DLD1 (cell line): ENCODE data around the gene SLC29A3.

Experiments used
- in situ Hi-C: cut with HindIII; loops from 2 replicates; pipeline ENCODE4 v1.10.0; 2017; ENCODE audit warnings: low sequenced_read_pairs

SLC29A3 gene

GRCh38 chr10:71404503-71405295, 85.6 kb downstream of the SLC29A3 start:
- in situ Hi-C loops = no loop called here

GRCh38 chr10:71406878-71407277, 87.8 kb downstream of the SLC29A3 start:
- in situ Hi-C loops = no loop called here

GRCh38 chr10:71408436-71409225, 89.6 kb downstream of the SLC29A3 start:
- in situ Hi-C loops = no loop called here

GRCh38 chr10:71409516-71410104, 90.6 kb downstream of the SLC29A3 start:
- in situ Hi-C loops = no loop called here
